HG03520 (cell line): ENCODE results near the gene ROR2.
"Not testable (repeated sequence)": the region's sequence is repeated elsewhere in the genome, so short reads cannot be mapped to it uniquely, and the experiment has no call there.

Experiments used
- ATAC-seq: cut with Tn5 transposase; IDR thresholded peaks from one replicate; pipeline ENCODE4 v1.9.1; 2021; ENCODE audit warnings: mild to moderate bottlenecking, moderate library complexity; ENCODE audit not compliant: unreplicated experiment

The ROR2 gene

GRCh38 chr9:91949946-91950664 lies at the start of gene ROR2:
Gene ROR2 (minus strand): TSS chr9:91950228.
- ATAC-seq, result no peak

GRCh38 chr9:91995000-91995655 lies 45.1 kb upstream of the ROR2 start:
- no peak for ATAC-seq

- ATAC-seq, result no peak
Measured at GRCh38 chr9:91994422-91994821, 44.4 kb upstream of the ROR2 start.

- ATAC-seq, result no peak
Measured at GRCh38 chr9:91992461-91993041, 42.5 kb upstream of the ROR2 start.

- ATAC-seq, result no peak
Measured at GRCh38 chr9:91991721-91992341, 41.8 kb upstream of the ROR2 start.

GRCh38 chr9:91986248-91986647 lies 36.2 kb upstream of the ROR2 start:
- no peak for ATAC-seq

GRCh38 chr9:91985692-91986091 lies 35.7 kb upstream of the ROR2 start:
- no peak for ATAC-seq

- no peak for ATAC-seq
Measured at GRCh38 chr9:91978740-91979414, 28.8 kb upstream of the ROR2 start.

GRCh38 chr9:91975254-91975653 lies 25.2 kb upstream of the ROR2 start:
- not testable (repeated sequence) for ATAC-seq

GRCh38 chr9:91972711-91973110 lies 22.7 kb upstream of the ROR2 start:
- ATAC-seq, result no peak

- no peak for ATAC-seq
Measured at GRCh38 chr9:91972076-91972626, 22.1 kb upstream of the ROR2 start.

- ATAC-seq, result no peak
Measured at GRCh38 chr9:91967259-91967658, 17.2 kb upstream of the ROR2 start.

- ATAC-seq, result no peak
Measured at GRCh38 chr9:91966503-91966902, 16.5 kb upstream of the ROR2 start.

GRCh38 chr9:91963711-91964240 lies 13.7 kb upstream of the ROR2 start:
- ATAC-seq, result no peak

GRCh38 chr9:91960367-91960766 lies 10.3 kb upstream of the ROR2 start:
- no peak for ATAC-seq

- ATAC-seq, result no peak
Measured at GRCh38 chr9:91958174-91958573, 8.1 kb upstream of the ROR2 start.

- no peak for ATAC-seq
Measured at GRCh38 chr9:91954841-91955471, 4.9 kb upstream of the ROR2 start.

- ATAC-seq, result no peak
Measured at GRCh38 chr9:91953718-91954117, 3.7 kb upstream of the ROR2 start.

GRCh38 chr9:91951944-91952520 lies 2.0 kb upstream of the ROR2 start:
- ATAC-seq, result no peak

GRCh38 chr9:91949392-91949945 lies 559 bp downstream of the ROR2 start:
- no peak for ATAC-seq
